Measurements from ENCODE around the gene ARHGAP26. TPM values are rescaled to one million over a fixed set of nuclear protein-coding genes. Genes with fewer than 3 reads are reported as not detected.
"Not testable (repeated sequence)": the region's sequence is repeated elsewhere in the genome, so short reads cannot be mapped to it uniquely, and the experiment has no call there.

The ARHGAP26 gene
- total RNA-seq, 1 experiment from 2014 or later = 54.3 TPM

DNA sequence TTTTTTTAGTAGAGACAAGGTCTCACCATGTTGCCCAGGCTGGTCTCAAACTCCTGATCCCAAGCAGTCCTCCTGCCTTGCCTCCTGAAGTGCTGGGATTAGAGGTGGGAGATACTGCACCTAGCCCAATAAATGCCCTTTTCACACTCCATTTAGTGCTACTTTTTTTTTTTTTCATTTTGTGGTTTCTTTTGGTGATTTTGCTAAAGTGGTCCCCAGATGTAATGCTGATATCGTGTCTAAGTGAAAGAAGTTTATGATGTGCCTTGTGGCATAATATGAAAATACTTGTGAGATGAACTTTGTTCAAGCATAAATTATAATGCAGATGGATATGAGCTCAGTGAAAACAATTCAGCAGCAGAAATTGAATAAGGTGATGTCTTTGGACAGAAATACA, 227.4 kb downstream of the ARHGAP26 start:
- TF ChIP-seq, protein P1, sequence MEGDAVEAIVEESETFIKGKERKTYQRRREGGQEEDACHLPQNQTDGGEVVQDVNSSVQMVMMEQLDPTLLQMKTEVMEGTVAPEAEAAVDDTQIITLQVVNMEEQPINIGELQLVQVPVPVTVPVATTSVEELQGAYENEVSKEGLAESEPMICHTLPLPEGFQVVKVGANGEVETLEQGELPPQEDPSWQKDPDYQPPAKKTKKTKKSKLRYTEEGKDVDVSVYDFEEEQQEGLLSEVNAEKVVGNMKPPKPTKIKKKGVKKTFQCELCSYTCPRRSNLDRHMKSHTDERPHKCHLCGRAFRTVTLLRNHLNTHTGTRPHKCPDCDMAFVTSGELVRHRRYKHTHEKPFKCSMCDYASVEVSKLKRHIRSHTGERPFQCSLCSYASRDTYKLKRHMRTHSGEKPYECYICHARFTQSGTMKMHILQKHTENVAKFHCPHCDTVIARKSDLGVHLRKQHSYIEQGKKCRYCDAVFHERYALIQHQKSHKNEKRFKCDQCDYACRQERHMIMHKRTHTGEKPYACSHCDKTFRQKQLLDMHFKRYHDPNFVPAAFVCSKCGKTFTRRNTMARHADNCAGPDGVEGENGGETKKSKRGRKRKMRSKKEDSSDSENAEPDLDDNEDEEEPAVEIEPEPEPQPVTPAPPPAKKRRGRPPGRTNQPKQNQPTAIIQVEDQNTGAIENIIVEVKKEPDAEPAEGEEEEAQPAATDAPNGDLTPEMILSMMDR (IDR thresholded peaks at IDR 0.05; ENCODE audit: unreplicated experiment) = no peak
- Mint-ChIP-seq H3K27me3 (ENCODE audit: insufficient read depth, unreplicated experiment) (no peaks in the 10 kb centered on the region), H3K27ac (ENCODE audit: low read depth, unreplicated experiment) (no peak overlapping the region), H3K4me1 (ENCODE audit: insufficient read depth, unreplicated experiment) (peaks cover 16% of the 10 kb centered on the region), H3K4me3 (ENCODE audit: unreplicated experiment) (no peak overlapping the region), H3K36me3 (ENCODE audit: insufficient read depth, unreplicated experiment) (no peaks in the 10 kb centered on the region), H3K9me3 (ENCODE audit: unreplicated experiment) (no peaks in the 10 kb centered on the region)
- ChIA-PET POLR2A (interaction anchor here (0.6 to 1.2 kb wide), 4 partner anchors 15 to 405 kb away, joined by 3 to 4 read pairs (median 3); no protein-coding TSS in a partner anchor), CTCF (interaction anchor here (0.5 to 1.1 kb wide), 7 partner anchors 8 to 1052 kb away, joined by 3 read pairs; no protein-coding TSS in a partner anchor)
- no peak for DNase-seq (ENCODE audit: unreplicated experiment)
- intact Hi-C loops (cut with micrococcal nuclease) = no loop called here
- BruUV-seq (replicated peaks) = no TSS peak

DNA sequence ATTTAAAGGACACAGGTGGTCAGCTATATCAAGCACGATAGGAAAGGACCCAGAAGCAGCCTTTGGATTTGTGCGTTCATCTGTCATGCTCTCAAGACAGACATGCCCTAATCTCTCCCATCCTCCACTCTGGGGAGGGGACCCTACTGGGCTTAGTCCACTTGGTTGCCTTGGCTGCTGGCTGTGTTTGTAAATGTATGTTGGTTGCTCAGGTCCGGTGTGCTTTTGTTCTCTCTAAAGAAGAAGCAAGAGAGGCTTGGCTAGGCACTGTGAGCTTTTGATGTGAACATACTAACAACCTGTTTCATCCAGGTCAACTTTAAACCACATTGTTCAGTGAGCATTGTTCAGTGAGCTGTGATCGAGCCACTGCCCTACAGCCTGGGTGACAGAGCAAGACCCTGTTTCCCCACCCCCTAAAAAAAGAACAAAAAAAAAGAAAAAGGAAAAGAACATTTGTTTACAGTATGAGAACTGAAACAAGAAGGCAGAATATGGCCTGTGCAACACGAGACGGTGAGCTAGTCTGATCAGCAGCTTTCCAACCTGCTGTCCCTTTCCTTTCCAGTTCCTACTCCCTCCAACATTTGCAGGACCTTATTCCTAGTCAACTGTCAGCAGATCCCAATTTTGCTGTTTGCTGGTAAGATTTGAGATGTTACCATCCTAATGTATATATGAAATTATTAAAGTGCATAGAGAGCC, 228.3 kb downstream of the ARHGAP26 start:
- no peak for DNase-seq (ENCODE audit: unreplicated experiment)
- ChIA-PET POLR2A (interaction anchor here (0.5 to 1.1 kb wide), 4 partner anchors 10 to 898 kb away, joined by 3 to 5 read pairs (median 3); no protein-coding TSS in a partner anchor), CTCF (interaction anchor here (0.6 to 0.9 kb wide), 6 partner anchors 38 to 1029 kb away, joined by 3 to 4 read pairs (median 4); partner anchors contain the start of gene RNF14)
- Mint-ChIP-seq H3K4me1 (ENCODE audit: insufficient read depth, unreplicated experiment) (peaks cover 25% of the 10 kb centered on the region), H3K27me3 (ENCODE audit: insufficient read depth, unreplicated experiment) (no peaks in the 10 kb centered on the region), H3K36me3 (ENCODE audit: insufficient read depth, unreplicated experiment) (no peaks in the 10 kb centered on the region), H3K9me3 (ENCODE audit: unreplicated experiment) (no peaks in the 10 kb centered on the region), H3K4me3 (ENCODE audit: unreplicated experiment) (no peak overlapping the region), H3K27ac (ENCODE audit: low read depth, unreplicated experiment) (no peak overlapping the region)
- TF ChIP-seq, protein P1 (IDR thresholded peaks at IDR 0.05; ENCODE audit: unreplicated experiment) = no peak
- no TSS peak for BruUV-seq (replicated peaks)
- intact Hi-C loops (cut with micrococcal nuclease) = no loop called here

DNA sequence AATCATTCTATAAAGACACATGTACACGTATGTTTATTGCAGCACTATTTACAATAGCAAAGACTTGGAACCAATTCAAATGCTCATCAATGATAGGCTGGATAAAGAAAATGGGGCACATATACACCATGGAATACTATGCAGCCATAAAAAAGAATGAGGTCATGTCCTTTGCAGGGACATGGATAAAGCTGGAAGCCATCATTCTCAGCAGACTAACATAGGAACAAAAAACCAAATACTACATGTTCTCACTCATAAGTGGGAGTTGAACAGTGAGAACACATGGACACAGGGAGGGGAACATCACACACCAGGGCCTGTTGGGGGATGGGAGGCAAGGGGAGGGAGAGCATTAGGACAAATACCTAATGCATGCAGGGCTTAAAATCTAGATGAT, 230.4 kb downstream of the ARHGAP26 start:
- not testable (repeated sequence) for H3K36me3 Mint-ChIP-seq (ENCODE audit: insufficient read depth, unreplicated experiment); H3K4me3 Mint-ChIP-seq (ENCODE audit: unreplicated experiment); DNase-seq (ENCODE audit: unreplicated experiment); H3K9me3 Mint-ChIP-seq (ENCODE audit: unreplicated experiment); BruUV-seq (replicated peaks); H3K27me3 Mint-ChIP-seq (ENCODE audit: insufficient read depth, unreplicated experiment); H3K27ac Mint-ChIP-seq (ENCODE audit: low read depth, unreplicated experiment)
- CTCF ChIA-PET = interaction anchor here (0.7 to 1.3 kb wide), 2 partner anchors 51 to 75 kb away, joined by 3 read pairs; no protein-coding TSS in a partner anchor
- H3K4me1 Mint-ChIP-seq (ENCODE audit: insufficient read depth, unreplicated experiment) = peaks cover 27% of the 10 kb centered on the region
- POLR2A ChIA-PET = interaction anchor here (1.0 kb wide), 1 partner anchor 19 kb away, joined by 3 read pairs; no protein-coding TSS in a partner anchor
- intact Hi-C loops (cut with micrococcal nuclease) = loop anchor here (5.0 to 10.0 kb wide), 5 partner anchors 242 to 1184 kb away; no protein-coding TSS in a partner anchor

DNA sequence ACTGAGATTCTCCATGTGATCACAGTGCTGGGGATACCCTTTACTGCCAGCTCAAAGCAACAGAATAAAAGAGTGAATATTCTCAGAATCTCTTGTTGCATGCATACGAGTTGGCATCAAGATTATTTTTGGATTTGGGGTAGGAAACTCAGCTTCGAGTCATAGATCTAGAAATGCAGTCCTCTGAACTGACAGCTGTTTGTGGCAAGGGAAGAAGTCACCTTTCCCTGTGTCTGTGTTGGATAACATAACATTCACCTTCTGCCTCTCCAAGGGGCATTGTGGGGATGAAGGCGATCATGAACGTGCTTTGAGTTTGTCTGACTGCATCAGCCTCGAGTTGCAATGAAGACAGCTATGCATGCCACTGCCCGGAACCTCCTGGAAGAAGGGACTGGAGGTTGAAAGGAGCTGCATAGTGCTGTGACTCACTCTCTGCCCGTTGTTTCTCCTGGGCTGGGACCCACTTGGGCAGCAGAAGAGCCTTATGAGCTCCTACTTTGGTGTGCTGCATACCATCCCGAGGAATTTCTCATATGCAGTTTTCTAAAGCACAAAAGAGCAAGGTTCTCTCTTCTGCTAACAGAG, 231.7 kb downstream of the ARHGAP26 start:
- Mint-ChIP-seq H3K36me3 (ENCODE audit: insufficient read depth, unreplicated experiment) (no peaks in the 10 kb centered on the region), H3K9me3 (ENCODE audit: unreplicated experiment) (no peaks in the 10 kb centered on the region), H3K27ac (ENCODE audit: low read depth, unreplicated experiment) (peak overlapping the region; percentile 92), H3K4me3 (ENCODE audit: unreplicated experiment) (no peak overlapping the region), H3K27me3 (ENCODE audit: insufficient read depth, unreplicated experiment) (no peaks in the 10 kb centered on the region), H3K4me1 (ENCODE audit: insufficient read depth, unreplicated experiment) (peaks cover 27% of the 10 kb centered on the region)
- BruUV-seq (replicated peaks) = no TSS peak
- intact Hi-C loops (cut with micrococcal nuclease) = loop anchor here (2.0 to 10.0 kb wide), 7 partner anchors 41 to 1183 kb away; no protein-coding TSS in a partner anchor
- ChIA-PET POLR2A (interaction anchor here (0.6 to 4.1 kb wide), 22 partner anchors 15 to 505 kb away, joined by 3 to 41 read pairs (median 5); partner anchors contain the start of gene NR3C1), CTCF (interaction anchor here (0.6 to 3.3 kb wide), 35 partner anchors 8 to 966 kb away, joined by 3 to 17 read pairs (median 5); partner anchors contain the start of gene NR3C1)
- DNase-seq (ENCODE audit: unreplicated experiment) = peak; percentile 80
- TF ChIP-seq, protein P1 (IDR thresholded peaks at IDR 0.05; ENCODE audit: unreplicated experiment) = no peak

Data from MCF 10A (cell line).